HG03469 (cell line): Measurements from ENCODE around the gene RCBTB2.

Source experiments
- ATAC-seq: cut with Tn5 transposase; IDR thresholded peaks from one replicate; pipeline ENCODE4 v1.9.1; 2021; ENCODE audit warnings: mild to moderate bottlenecking, moderate library complexity, moderate number of reproducible peaks; ENCODE audit not compliant: unreplicated experiment

Gene RCBTB2

DNA sequence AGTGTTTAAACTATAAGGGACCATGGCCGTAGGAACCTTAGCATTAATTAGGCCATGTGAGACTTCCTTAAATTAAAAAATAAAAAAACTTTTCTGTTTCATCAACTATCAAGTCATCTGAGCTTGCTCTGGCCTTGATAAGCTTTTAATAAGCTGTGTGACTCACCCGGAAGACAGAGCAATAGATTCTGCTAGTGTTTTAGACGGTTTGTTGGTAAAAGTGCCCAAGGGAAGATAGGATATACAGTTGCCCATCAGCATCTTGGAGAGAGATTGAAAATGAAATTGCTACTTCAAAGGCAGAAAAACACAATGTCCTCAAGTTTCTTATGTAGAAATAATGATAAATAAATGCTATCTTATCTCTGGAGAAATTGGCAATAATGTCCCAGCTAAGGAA, 31.2 kb upstream of the RCBTB2 start:
- no peak for ATAC-seq

DNA sequence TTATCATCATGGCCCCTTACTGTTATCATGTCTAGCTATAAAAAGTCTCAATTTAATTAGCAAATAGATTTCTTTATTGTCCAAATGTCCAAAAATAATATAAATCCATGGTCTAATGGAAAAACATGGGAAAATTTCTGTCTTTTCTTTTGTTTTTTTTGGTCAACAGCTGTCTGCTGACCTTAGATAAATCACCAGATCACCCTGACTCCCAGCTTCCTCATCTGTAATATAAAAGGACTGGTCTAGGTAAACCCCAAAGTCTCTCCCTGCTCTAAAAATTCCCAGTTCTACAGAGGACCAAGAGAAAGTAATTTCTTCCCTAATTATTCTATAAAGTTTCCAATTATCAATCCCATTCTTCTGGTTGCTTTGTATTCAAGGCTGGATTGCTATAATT, 30.7 kb upstream of the RCBTB2 start:
- no peak for ATAC-seq

DNA sequence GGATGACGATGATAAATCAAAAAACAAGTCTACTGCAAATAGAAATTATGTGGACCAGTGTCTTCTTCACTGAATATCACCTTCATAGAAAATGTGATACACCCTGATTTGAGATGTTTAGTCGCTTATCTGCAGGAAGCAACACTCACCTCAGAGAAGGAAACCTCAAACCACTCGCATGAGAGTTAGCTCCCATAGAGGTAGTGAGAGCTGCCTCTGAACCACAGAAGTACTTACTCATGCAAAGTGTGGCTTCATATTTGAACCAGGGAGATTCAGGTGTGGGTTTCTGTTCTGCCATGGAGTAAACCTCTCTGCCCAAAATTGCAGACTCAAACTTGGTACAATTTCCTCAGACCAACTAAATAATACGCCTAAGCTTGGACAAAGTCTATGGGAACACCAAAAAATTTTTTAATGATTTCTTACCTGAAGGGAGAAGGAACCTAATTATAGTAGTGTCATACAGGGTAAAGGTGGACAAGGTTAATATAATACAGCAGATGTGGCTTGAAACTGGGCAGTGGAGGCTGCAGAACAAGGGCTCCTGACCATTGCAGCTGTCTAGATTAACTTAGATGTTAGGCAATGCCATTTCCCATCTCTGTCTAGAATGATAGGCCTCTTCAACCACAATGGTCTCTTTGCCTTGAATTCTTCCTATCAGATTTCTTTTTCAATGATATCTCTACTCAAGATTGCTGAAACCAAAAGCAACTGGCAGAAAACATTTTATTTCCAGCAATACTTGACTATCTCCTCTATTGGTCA, 29.6 kb upstream of the RCBTB2 start:
- ATAC-seq, result peak; percentile 96

DNA sequence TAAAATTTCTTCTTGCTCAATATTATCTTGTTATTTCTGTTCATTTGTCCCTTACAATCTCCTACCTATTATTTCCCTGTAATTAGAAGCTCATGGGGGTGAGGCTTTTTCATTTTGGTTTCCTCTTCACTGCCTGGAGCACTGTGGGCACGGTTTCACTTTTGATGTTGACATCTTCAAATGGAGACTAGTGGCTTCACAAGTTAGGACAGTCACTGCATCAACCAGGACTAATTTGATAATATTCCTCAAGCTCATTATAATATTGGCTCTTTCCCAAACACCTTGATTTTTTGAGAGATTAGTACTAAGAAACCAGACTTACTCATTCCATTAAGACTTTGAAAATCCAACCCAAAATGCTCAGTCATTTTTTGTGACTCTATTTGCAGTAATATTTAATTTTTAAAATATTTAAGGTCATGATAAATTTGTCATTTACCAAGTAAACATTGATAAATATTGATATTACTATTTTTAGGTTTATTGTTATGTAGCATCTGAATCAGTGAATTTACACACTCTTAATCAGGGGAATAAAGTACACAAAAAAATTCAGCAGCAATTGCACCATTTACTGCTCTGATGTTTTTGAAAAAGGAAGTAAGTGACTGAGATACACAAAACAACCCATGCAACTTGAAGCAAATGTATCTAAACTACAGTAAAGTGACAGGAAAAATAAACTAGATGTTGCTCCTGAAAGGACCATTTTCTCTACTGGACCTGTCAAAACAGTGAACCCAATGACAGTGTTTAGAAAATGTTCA, 28.8 kb upstream of the RCBTB2 start:
- no peak for ATAC-seq

DNA sequence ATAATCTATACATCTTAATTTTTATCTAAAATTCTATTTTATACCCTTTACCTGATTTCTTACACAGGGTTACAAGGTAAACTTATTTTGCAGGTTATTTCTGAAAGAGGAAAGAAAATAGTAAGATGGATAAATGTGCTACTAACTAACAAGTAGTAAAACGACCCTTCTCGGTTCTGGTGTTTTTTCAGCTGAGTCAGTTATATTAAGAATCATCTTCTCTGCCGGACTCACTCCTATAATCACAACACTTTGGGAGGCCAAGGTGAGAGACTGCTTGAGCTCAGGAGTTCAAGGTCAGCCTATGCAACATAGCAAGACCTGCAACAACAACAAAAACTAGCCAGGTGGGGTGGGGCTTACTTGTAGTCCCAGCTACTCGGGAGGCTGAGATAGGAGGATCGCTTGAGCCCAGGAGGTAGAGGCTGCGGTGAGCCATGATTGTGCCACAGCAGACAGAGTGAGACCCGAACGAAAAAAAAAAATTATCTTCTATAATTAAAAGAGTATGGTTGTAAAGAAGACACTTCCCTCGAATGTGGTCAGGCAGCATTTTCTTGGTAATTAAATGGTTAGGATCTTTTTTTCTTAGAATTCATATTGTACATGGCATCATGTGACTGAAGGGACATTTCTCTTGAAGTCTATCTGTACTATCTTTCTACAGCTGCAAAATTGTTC, 27.9 kb upstream of the RCBTB2 start:
- ATAC-seq, result no peak

DNA sequence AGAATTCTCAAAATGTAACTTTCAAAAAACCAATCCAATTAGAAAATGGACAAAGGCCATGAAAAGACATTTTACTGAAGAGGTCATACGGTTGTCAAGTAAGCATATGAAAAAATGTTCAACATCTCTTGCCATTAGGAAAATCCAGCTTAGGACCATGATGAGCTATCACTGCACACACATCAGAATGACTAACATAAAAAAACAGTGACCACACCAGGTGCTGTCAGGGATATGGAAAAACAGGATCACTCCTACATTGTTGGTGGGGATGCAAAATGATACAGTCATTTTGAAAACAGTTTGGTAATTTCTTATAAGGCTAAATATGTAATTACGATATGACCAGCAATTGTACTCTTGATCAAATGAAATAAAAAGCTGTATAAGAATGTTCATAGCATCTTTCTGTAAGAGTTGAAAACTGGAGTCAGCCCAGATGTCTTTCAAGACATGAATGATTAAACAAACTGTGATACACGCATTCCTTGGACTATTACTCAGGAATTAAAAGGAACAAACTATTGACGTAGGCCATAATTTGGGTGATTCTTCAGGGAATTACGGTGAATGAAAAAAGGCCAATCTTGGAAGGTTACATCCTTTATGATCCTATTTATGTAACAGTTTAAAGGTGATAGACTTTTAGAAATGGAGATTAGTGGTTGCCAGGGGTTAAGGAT, 26.9 kb upstream of the RCBTB2 start:
- no peak for ATAC-seq

DNA sequence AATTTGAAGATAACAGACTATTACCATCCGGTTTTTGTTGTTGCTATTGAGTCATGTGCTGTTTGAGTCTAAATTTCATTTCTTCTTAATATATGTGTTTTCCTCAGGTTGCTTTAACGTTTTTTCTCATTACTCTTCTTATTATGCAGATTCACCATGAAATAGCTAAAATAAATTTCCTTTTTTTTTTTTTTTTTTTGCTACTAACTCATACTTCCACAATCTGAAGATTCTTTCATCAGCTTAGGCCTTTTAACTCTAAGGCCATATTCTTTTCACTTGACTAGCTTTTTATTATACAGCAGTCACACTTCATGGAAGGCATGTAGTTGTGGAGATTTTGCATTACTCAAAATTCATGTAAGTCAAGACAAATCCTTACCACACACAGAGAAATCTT, 23.9 kb upstream of the RCBTB2 start:
- ATAC-seq, result no peak

DNA sequence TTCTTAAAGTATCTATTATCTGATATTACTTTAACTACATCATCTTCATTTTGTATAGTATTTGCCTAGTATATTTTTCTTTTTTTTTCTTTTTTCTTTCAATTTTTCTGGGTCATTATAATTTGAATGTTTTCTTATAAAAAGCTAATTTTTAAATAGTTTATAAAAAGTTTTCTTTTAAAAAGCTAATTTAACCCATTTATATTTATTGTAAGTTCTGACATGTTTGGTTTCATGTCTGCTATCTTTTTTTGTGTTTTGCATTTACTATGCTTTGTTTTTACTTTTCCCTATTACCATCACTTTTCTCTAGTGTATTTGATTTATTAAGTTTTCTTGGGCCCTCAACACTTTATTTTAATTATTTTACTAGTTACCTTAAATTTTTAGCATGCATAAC, 22.6 kb upstream of the RCBTB2 start:
- ATAC-seq, result no peak

DNA sequence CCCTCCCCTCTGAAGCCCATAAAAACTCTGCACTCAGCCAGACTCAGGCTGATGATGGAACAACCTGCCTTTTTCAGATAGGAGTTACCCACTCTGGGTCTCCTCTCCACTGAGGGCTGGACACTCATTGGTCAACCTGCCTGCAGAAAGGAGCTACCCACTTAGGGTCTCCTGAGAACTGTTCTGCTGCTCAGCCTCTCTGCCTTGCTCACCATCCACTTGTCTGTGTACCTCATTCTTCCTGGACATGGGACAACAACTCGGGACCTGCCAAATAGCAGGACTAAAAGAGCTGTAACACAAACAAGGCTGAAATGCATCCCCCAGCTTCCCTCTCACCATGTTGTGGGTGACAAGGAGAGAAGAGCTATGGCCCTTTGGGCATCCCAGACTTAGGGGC, 18.4 kb upstream of the RCBTB2 start:
- ATAC-seq, result no peak

DNA sequence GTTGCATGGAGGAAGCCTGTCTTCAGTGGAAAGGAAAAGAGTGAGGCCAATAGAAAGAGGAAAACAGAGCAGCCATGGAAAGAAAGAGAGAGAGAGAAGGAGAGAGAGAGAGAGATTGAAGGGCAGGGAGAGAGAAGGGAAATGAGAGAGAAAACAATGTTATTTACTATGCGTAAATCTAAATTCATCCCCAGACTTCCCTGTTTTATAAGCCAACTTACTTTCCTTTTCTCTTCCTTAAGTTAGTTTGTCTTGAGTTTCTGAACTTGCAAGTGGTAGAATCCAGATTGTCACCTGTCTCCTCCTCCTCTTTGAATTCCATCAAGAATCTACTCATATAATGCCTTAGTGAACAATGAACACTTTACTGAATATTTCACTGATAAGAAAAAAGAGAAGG, 16.8 kb upstream of the RCBTB2 start:
- no peak for ATAC-seq

DNA sequence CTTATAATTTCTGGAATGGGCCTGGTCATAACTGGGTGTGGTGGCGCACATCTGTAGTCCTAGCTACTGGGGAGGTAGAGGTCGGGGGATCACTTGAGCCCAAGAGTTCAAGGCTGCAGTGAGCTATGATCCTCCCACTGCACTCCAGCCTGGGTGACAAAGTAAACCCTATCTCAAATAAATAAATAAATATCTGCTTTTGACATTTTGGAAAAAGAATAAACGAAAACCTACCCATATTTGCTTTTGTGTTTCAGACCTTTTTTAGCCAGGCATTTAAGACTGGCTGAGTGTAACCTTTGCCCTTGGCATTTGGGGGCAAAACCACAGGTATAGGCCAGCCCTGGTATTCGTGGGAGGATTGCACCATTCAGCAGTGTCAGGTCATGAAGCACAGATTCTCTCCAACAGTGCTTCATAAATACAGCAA, 14.8 kb upstream of the RCBTB2 start:
- no peak for ATAC-seq

DNA sequence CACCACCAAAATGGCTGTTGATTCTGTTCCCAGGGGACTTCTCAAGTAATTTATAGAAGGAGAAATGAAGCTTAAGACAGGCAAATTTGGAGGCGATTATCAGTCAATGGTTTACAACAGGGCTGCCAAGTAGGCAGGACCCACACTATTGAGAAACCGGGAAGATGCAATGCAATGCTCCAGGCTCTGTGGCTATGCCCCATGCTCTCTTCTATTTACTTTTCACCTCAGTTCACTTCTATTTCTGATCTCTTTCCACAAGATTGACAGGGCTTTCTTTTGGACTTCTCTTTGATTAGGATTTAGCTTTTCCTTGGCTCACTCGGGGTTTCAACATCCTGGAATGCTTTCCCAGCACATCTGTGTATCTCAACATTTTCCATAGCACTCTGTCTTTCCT, 12.7 kb upstream of the RCBTB2 start:
- ATAC-seq, result no peak

DNA sequence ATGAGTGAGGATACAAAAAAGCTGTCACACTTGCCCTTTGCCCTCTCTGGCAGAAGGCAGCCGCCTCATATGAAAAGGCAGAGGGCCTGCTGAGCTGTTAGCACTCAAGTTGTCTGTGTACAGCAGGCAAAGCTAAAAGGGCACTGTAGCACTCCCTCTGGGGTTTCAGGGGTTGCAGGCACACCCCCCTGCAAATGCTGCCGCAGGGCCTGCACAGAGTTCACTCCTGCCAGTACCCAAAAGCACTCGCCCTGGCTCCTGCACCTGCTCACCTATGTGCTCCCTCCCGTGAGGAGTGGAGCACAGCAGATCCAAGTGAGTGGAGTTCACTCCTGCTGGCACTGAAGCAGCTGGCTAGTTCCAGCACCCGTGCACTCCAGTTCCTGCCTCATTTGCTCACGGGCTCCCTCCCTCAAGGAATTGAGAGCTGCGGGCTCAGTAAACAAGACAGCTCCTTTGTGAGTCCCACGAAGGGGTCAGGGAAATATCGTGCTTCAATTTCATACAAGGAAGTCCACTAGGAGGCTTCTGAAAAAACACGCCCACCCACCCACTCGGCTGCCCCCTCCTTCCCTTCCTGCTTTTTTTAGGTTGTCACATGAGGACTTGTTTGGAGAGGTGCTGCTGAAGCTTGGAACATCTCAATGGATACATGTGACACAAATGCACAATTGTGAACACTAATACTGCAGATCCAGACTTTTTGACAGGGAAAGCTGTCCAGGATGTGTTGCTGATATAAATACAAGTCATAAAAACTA, 9.9 kb upstream of the RCBTB2 start:
- no peak for ATAC-seq

DNA sequence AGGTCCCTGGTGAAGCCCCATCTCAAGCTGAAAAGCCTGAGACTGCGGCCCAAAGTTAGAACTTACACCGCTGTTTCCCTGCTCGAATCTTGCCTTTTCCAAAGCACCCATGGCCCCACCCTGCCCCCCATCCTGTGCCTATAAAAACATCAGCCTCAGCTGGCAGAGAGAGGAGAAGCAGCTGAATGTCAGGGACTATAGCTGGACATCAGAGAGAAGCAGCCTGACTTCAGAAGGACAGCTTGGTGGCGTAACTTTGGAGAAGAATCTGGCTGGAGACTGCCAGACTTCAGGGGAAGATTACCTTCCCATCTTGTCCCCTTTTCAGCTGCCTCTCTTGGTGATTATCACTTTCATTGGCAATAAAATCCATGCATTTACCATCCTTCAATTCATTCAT, 9.3 kb upstream of the RCBTB2 start:
- ATAC-seq, result no peak

DNA sequence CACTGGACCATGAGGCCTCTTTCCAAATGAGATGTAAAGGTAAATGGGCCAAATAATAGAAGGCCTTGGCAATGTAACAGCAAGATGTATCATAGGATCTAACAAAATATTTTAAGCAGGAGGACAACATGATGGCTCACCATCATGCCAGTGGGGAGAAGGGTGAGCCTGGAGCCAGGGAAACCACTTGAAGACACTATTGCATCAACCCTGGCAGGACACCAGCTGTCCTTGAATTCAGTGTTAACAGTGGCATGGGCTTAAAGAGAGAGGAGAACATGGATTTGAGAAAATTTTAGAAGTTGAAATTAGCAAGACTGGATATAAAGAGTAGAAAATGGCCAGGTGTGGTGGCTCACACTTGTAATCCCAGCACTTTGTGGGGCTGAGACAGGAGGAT, 6.7 kb upstream of the RCBTB2 start:
- ATAC-seq, result no peak

DNA sequence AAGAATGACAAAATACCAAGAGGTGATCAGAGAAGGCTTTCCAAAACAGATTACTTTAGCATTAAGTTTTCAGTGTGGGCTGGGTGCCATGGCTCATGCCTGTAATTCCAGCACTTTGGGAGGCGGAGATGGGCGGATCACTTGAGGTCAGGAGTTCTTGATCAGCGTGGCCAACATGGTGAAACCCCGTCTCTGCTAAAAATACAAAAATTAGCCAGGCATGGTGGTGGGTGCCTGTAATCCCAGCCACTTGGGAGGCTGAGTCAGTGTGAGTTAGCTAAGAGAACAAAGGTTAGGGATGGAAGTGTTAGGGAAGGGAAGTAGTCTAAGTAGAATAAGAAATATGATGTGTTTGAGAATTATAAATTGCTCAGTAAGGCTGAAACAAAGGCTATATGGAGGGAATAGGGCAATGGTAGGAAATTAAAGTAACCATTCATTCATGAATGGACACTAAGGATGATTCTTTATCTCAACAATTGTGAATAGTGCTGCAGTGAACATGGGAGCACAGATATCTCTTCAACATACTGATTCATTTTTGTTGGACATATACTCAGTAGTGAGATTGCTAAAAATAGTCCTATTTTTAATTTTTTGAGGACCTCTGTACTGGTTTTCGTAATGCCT, 3.9 kb upstream of the RCBTB2 start:
- ATAC-seq, result no peak

DNA sequence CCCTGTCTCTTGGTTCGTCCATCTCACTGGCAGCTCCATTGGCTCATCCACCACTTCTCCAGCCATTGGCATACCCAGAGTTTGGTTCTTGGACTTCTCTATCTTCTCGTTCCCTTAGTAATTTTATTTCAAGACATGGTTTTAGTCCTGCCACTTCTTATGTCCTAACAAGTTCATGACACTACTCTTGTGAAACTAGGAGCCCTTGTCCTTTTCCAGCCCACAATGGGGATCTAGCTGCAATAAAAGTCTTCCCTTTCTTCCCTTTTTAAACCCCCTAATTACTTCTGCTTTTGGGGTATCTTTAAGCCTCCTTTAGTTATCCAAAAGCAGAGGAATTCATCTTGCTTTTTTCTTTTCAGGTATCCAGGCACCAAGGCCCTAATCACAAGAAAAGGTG, 2.9 kb upstream of the RCBTB2 start:
- no peak for ATAC-seq

DNA sequence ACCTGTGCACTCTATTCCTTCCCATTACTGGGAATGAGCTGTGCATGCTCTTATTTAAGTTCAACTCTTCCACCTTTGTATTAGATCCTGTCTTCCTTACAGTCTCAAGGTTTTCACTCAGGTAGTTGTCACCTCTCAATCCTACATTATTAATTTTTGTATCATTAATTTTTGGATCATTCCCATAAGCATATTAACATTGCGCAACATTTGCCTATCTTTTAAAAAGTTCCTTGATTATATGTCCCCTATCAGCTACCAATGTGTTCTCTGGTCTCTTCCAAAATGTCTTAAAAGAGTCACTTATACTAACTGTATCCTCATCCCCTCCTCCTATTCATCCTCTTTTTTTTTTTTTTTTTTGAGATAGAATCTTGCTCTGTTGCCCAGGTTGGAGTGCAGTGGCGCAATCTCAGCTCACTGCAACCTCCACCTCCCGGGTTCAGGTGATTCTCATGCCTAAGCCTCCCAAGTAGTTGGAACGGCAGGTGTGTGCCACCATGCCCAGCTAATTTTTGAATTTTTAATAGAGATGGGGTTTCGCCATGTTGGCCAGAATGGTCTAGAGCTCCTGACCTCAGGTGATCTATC, 2.1 kb upstream of the RCBTB2 start:
- ATAC-seq, result no peak

DNA sequence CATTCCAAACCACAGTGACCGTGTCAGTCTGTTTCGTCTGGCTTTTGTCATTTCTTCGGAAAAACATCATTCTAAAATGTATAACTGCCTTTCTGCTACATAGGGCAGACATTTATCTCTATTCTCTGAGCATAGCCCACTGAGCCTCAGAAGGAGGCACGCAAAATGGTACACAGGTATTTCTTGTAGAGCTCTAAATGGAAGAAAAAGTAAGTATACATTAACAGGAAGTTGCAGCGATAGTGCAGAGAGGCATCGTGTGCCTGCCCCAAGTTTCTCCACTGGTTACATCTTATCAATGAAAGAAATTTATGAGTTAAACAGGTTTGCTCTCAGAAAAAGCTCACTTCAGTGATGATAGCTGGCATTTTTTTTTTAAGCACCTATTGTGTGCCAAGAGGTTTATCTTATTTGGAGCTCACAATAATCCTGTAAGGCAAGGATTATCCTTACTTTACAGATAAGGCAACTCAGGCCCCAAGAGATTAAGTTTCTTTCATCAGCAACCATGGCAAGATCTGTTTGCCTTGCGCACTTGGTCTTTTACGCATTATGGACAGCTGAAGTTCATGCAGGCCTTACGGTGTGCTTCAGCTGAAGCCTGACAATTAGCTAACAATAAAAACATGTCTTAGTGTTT, 1.2 kb upstream of the RCBTB2 start:
- ATAC-seq, result no peak

DNA sequence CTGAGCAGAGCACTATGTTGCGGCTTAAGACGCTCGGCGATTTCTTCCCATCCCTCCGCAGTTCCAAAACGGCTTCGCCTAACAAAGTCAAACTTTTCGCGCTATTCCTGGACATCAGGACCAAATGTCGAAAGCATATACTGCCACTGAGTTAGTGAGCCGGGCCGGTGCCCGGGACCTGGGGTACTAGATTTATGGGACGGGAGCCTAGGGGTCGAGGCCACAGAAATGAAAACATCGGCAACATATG, 699 bp downstream of the RCBTB2 start:
- no peak for ATAC-seq
